ENCODE measurements around the gene GPR146.

- TF ChIP-seq CTCF (IDR thresholded peaks at IDR 0.05): no peak
- TF ChIP-seq POLR2AphosphoS5 (IDR thresholded peaks at IDR 0.05): no peak
- TF ChIP-seq POLR2A (IDR thresholded peaks at IDR 0.05): no peak
- no peak for TF ChIP-seq EP300 (IDR thresholded peaks at IDR 0.05; ENCODE audit: low read depth)
Measured at GRCh38 chr7:1056785-1057410, 12.6 kb downstream of the GPR146 start.

Data from transverse colon (tissue), 4 donors.